Heart left ventricle (tissue), 16 donors: Measurements from ENCODE around the gene TYMP. TPM values are rescaled to one million over a fixed set of nuclear protein-coding genes. Genes with fewer than 3 reads are reported as not detected.

Experiments
- ATAC-seq, 4 donors: fragments of 200-7000 bp; cut with Tn5 transposase; one replicate each; pipeline ENCODE4 v1.9.1; 2020 to 2022; ENCODE audit warnings: moderate library complexity in 4 of 4, mild to moderate bottlenecking in 3 of 4, moderate number of reproducible peaks in 1 of 4
- DNase-seq, 5 donors: peaks; one replicate each; pipeline ENCODE4 v3.0.0-alpha.2; 2020
- H3K27ac ChIP-seq, 12 donors: fragments of 200-600 bp; sonication (generic) in 4 of 12; one replicate each; pipeline versions ENCODE4 v1.5.0 to v1.8.0; 2016 to 2022; ENCODE audit warnings: mild to moderate bottlenecking in 2 of 12
- H3K27me3 ChIP-seq, 9 donors: fragments of 200-600 bp; sonication (generic) in 2 of 9; one replicate each; pipeline versions ENCODE4 v1.5.1 to v1.8.0; 2016 to 2022; ENCODE audit warnings: mild to moderate bottlenecking in 3 of 9
- H3K36me3 ChIP-seq, 9 donors: fragments of 200-600 bp; sonication (generic) in 2 of 9; one replicate each; pipeline versions ENCODE4 v1.5.0 to v1.8.0; 2018 to 2022; ENCODE audit warnings: mild to moderate bottlenecking in 2 of 9
- H3K4me1 ChIP-seq, 12 donors: fragments of 200-600 bp; sonication (generic) in 4 of 12; one replicate each; pipeline versions ENCODE4 v1.5.0 to v1.8.0; 2016 to 2022; ENCODE audit warnings: mild to moderate bottlenecking in 3 of 12
- H3K4me3 ChIP-seq, 12 donors: fragments of 200-600 bp; sonication (generic) in 4 of 12; one replicate each; pipeline versions ENCODE4 v1.5.0 to v1.8.0; 2017 to 2022; ENCODE audit warnings: mild to moderate bottlenecking in 9 of 12, moderate library complexity in 4 of 12
- H3K9me3 ChIP-seq, 12 donors: fragments of 200-600 bp; sonication (generic) in 4 of 12; one replicate each; pipeline versions ENCODE4 v1.5.0 to v1.8.0; 2016 to 2022; ENCODE audit warnings: mild to moderate bottlenecking in 1 of 12
- POLR2A ChIP-seq, 2 donors: fragments of 450-650 bp; IDR thresholded peaks; one replicate each; pipeline ENCODE4 v1.6.1; 2017; ENCODE audit warnings: antibody characterized with exemption in 2 of 2, mild to moderate bottlenecking in 2 of 2, moderate library complexity in 2 of 2
- WGBS, 4 donors: extraction: QIAGEN DNeasy Blood & Tissue Kit in 2 of 4; methylation state at CpG; one replicate each; pipeline versions ENCODE4 v1.1.5 to v1.1.7; 2013 to 2018; 5-methylcytosine and 5-hydroxymethylcytosine counted together
- intact Hi-C, 10 donors: fragments of 100-400 bp; cut with DNase I; formaldehyde crosslinking; loops; one replicate each; pipeline versions ENCODE4 v1.11.1 to v1.14.2; 2022
- polyA plus RNA-seq, 2 donors: library from polyadenylated mRNA; stranded (reverse); fragments of 200-250 nt; gene quantifications; one replicate each; pipeline ENCODE4 v1.2.3, GENCODE V29; 2013
- total RNA-seq, 9 donors: library from RNA; depleted of rRNA in 2 of 9; stranded (reverse); fragments of >200 nt in 2 of 9; fragmentation: NEBNext Ultra II Directional in 3 of 9; extraction: Animal tissue kit (Norgen Biotek cat#: 25700) in 3 of 9; gene quantifications; one replicate each; pipeline versions ENCODE4 v1.1.0 to v1.2.4, GENCODE V29; 2016 to 2023
- TF ChIP-seq, protein P1 (sequence below), 12 donors: fragments of 200-600 bp; sonication (generic) in 4 of 12; IDR thresholded peaks; one replicate each; pipeline versions ENCODE4 v1.5.0 to v1.8.0; 2018 to 2022; ENCODE audit warnings: antibody characterized with exemption in 12 of 12, mild to moderate bottlenecking in 5 of 12
- donor health status: ischemic (EF 13 %, LVEDD 7.1; RV severe dilation, severe dysfunction).
- donor health status: healthy with polysubstance abuse.
- donor health status: DM: no; HTN: yes; CAD: no.
- donor health status: DM: no; HTN: no; CAD: no.
- donor health status: ischemic (EF 25% LVEDD 6.9; RV normal size, moderate dysfunction).
- donor health status: ischemic (EF 25% LVEDD 5.7; RV mildly dilated, moderate dysfunction).
- donor health status: healthy.
- donor health status: DM: yes; HTN: yes; CAD: no.
- donor health status: ischemic (EF 35%, LVEDD 5.7; RV mildly dilated, moderate dysfunction).
- donor health status: nonischemic (EF 11% LVEDD 7.7; RV severe dilation, severe dysfunction).
- donor health status: DM: yes; HTN: yes; CAD: no.
- donor health status: PGD.
- donor health status: ischemic (EF 29% LVEDD 5.4; RV normal size, mild dysfunction).
- donor health status: nonischemic (EF 23%, LVEDD 6.1; RV moderate dilation, normal function).

Gene TYMP
- total and polyA plus RNA-seq, 11 donors: 8.3 to 198 (median 21.7) TPM

DNA sequence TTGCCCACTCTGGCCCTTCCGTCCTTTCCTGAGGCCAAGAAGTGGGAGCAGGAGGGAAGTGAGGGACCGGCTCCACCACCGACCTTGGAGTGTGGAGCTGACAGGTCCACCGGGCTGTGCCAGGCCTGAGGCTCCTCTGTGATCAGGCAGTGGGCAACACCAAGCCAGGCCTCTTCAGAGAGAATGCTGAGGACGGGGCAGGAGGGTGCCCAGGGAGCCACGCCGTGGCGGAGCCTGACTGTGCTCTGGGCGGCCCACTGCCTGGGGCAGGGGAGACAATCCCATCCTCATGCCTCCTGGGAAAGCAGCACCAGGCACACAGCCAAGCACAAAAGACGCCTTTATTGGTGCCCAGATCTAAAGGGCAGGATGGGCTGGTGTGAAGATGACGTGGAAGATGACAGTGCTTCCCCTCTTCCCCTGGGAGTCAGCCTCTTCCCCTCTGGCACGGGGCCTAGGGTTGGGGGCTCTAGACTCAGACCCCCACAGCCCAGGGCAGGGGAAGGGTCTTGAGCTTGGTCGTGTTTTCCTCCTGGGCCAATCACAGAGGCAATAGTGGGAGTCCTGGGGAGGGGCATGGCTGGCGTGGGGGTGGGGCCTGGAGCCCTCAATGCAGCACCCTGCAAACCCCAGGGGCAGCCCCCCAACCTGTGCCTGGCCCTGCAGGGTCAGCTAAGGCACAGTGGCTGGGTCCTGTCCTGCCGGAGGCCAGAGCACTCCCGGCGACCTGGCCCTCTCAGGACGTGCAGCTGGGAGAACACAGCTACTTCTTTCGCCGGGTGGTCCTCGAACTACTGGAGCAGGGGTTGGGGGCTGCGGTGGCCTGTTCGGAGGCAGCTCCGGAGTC lies 27.0 kb downstream of the TYMP start:
- intact Hi-C loops: loop anchor here in 3 of 10 donors (10.0 kb wide), 2 partner anchors 248 to 258 kb away; partner anchors contain the start of genes HDAC10 (in 2 of the 3) and TUBGCP6 (in 1 of the 3)
- Histone ChIP-seq H3K36me3 (peaks cover 0 to 38% (median 29%) of the 10 kb centered on the region in 9 donors), H3K27ac (no peak overlapping the region), H3K4me1 (peaks cover 4 to 20% (median 12%) of the 10 kb centered on the region in 12 donors), H3K4me3 (no peak overlapping the region), H3K9me3 (no peaks in the 10 kb centered on the region), H3K27me3 (no peaks in the 10 kb centered on the region)
- WGBS, 4 donors: 79 to 90% (median 86%) methylated on average over 18 to 24 of the region's 24 CpGs
- DNase-seq (peak in 1 of 5 donors; percentile 54), ATAC-seq (no peak)
- TF ChIP-seq, protein P1, sequence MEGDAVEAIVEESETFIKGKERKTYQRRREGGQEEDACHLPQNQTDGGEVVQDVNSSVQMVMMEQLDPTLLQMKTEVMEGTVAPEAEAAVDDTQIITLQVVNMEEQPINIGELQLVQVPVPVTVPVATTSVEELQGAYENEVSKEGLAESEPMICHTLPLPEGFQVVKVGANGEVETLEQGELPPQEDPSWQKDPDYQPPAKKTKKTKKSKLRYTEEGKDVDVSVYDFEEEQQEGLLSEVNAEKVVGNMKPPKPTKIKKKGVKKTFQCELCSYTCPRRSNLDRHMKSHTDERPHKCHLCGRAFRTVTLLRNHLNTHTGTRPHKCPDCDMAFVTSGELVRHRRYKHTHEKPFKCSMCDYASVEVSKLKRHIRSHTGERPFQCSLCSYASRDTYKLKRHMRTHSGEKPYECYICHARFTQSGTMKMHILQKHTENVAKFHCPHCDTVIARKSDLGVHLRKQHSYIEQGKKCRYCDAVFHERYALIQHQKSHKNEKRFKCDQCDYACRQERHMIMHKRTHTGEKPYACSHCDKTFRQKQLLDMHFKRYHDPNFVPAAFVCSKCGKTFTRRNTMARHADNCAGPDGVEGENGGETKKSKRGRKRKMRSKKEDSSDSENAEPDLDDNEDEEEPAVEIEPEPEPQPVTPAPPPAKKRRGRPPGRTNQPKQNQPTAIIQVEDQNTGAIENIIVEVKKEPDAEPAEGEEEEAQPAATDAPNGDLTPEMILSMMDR (IDR thresholded peaks at IDR 0.05): no peak
- TF ChIP-seq POLR2A (IDR thresholded peaks at IDR 0.05): no peak

DNA sequence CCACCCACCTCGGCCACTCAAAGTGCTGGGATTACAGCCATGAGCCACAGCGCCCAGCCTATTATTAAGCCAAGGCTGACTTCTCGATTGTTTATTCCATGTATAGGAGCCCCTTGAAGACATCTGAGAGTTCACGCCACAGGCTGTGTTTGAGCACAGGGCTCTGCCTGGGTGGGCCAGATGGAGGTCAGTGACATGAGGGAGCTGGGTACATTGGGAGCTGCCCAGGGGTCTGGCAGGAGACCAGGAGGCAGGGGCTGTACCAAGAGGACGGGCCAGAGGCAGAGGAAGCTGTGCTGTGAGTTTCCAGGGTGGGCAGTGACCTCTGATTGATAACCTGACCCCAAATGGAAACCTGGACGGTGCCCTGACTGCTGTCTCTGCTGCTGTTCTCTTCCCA lies 27.7 kb downstream of the TYMP start:
- peaks cover 0 to 38% (median 29%) of the 10 kb centered on the region in 9 donors for H3K36me3 ChIP-seq
- no peak overlapping the region for H3K27ac ChIP-seq
- no peaks in the 10 kb centered on the region for H3K9me3 ChIP-seq
- intact Hi-C loops: loop anchor here in 3 of 10 donors (10.0 kb wide), 2 partner anchors 247 to 257 kb away; partner anchors contain the start of genes HDAC10 (in 2 of the 3) and TUBGCP6 (in 1 of the 3)
- no peaks in the 10 kb centered on the region for H3K27me3 ChIP-seq
- no peak for ATAC-seq
- no peak overlapping the region for H3K4me3 ChIP-seq
- WGBS, 4 donors: 83 to 96% (median 90%) methylated on average over 6 of the region's 6 CpGs
- peak in 1 of 5 donors; percentile 13 for DNase-seq
- H3K4me1 ChIP-seq: peaks cover 4 to 19% (median 12%) of the 10 kb centered on the region in 12 donors
- no peak for TF ChIP-seq POLR2A (IDR thresholded peaks at IDR 0.05)
- TF ChIP-seq, protein P1 (IDR thresholded peaks at IDR 0.05): no peak

DNA sequence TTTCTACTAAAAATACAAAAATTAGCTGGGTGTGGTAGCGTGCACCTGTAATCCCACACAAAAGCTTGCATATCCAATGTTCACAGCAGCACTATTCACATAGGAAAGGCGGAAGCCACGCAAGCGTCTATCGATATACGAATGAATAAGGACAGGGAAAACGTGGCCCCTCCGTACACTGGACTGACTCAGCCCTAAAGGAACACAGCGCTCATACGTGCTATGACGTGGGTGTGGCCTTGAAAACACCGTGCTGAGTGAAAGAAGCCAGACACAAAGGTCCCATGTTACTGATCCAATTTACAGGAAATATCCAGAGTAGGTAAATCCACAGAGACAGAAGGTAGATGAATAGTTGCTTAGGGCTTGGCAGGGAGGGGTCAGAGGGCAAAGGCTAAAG lies 29.4 kb downstream of the TYMP start:
- Histone ChIP-seq H3K36me3 (peaks cover 0 to 32% (median 24%) of the 10 kb centered on the region in 9 donors), H3K4me1 (peaks cover 0 to 6% (median 0%) of the 10 kb centered on the region in 12 donors), H3K4me3 (no peak overlapping the region), H3K27ac (no peak overlapping the region), H3K27me3 (no peaks in the 10 kb centered on the region), H3K9me3 (no peaks in the 10 kb centered on the region)
- no peak for DNase-seq
- ATAC-seq: no peak
- intact Hi-C loops: loop anchor here in 3 of 10 donors (10.0 kb wide), 2 partner anchors 246 to 256 kb away; partner anchors contain the start of genes HDAC10 (in 2 of the 3) and TUBGCP6 (in 1 of the 3)
- 82 to 93% (median 90%) methylated on average over 12 of the region's 12 CpGs for WGBS, 4 donors
- no peak for TF ChIP-seq POLR2A (IDR thresholded peaks at IDR 0.05)
- TF ChIP-seq, protein P1 (IDR thresholded peaks at IDR 0.05): no peak

DNA sequence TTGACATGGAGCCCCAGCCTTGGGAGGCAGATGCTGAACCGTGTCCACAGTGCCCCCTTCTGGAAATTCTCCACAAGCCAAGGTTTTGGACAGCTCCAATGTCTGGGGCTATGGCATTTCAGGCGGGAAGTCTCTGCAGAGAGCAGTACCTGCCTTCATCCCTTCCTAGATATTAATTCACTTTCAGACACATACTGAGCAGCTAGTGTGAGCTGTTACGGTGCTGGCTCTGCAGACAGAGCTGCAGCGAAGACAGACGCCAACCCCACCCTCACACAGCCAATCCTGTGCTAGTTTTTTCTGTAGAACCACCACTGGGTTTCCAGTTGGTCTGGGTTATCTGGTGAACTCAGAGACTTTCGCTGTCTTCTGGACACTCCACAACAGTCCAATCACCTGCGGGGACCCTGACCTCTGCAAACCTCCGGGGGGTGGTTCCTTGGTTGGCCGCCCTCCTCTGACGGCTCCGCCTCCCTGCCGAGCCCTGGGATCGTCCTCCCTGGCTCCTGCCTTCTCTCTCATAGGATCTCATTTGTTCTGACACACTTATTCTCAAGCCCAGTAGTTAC lies 31.4 kb downstream of the TYMP start:
- TF ChIP-seq, protein P1 (IDR thresholded peaks at IDR 0.05): peak; percentile 34 to 69 (median 55)
- no peak for TF ChIP-seq POLR2A (IDR thresholded peaks at IDR 0.05)
- peaks cover 0 to 15% (median 13%) of the 10 kb centered on the region in 9 donors for H3K36me3 ChIP-seq
- DNase-seq (peak in 1 of 5 donors; percentile 60), ATAC-seq (peak; percentile 49 to 86 (median 78))
- peaks cover 0 to 6% (median 0%) of the 10 kb centered on the region in 12 donors for H3K4me1 ChIP-seq
- no peak overlapping the region for H3K4me3 ChIP-seq
- intact Hi-C loops: loop anchor here in 4 of 10 donors (5.0 to 10.0 kb wide), 3 partner anchors 64 to 254 kb away; partner anchors contain the start of genes TUBGCP6 (in 2 of the 4) and HDAC10 (in 1 of the 4)
- H3K27ac ChIP-seq: no peak overlapping the region
- no peaks in the 10 kb centered on the region for H3K9me3 ChIP-seq
- no peaks in the 10 kb centered on the region for H3K27me3 ChIP-seq
- WGBS, 4 donors: 7 to 24% (median 17%) methylated on average over 9 to 13 of the region's 13 CpGs
